PC-3 (cell line): ENCODE data around the gene NHSL1. TPM values are rescaled to one million over a fixed set of nuclear protein-coding genes. Genes with fewer than 3 reads are reported as not detected.
A peak's percentile ranks its signal among the peaks of the same experiment; 100 is the strongest.

Source experiments
- ATAC-seq: fragments of 200-7000 bp; cut with Tn5 transposase; 2 replicates; pipeline ENCODE4 v1.9.1; 2020; ENCODE audit warnings: mild to moderate bottlenecking, moderate library complexity
- Bru-seq: library from RNA; stranded (reverse); fragments of 400-500 nt; gene quantifications from one replicate; lab custom pipeline; 2021; lab: Mats Ljungman, UMichigan
- BruChase-seq, 2 experiments: library from RNA; stranded (reverse); fragments of 400-500 nt; gene quantifications; one replicate each; lab custom pipeline; 2021; lab: Mats Ljungman, UMichigan
- BruUV-seq: library from RNA; stranded (reverse); fragments of 400-500 nt; replicated peaks from 2 replicates; lab custom pipeline; 2021; lab: Mats Ljungman, UMichigan
- CTCF ChIA-PET: fragments of 300-600 bp; sonication (Branson Sonifier 250); formaldehyde crosslinking; loops from one replicate; lab custom pipeline; 2022; ENCODE audit warnings: antibody characterized with exemption; lab: Charles Lee
- POLR2A ChIA-PET: fragments of 300-600 bp; sonication (Branson Sonifier 250); formaldehyde crosslinking; loops from one replicate; lab custom pipeline; 2022; ENCODE audit warnings: antibody characterized with exemption; ENCODE audit not compliant: unreplicated experiment; lab: Charles Lee
- DNase-seq: peaks from one replicate; pipeline ENCODE4 v3.0.0-alpha.2; 2015
- H2AFZ ChIP-seq: fragments of 300-600 bp; sonication (generic); 2 replicates; pipeline ENCODE4 v1.6.0; 2016; ENCODE audit warnings: antibody characterized with exemption, low read length
- H3F3A ChIP-seq: fragments of 300-600 bp; sonication (generic); one replicate; pipeline ENCODE4 v1.6.0; 2017; ENCODE audit warnings: antibody characterized with exemption, low read length, control low read depth, mild to moderate bottlenecking; ENCODE audit not compliant: unreplicated experiment
- H3K27ac ChIP-seq: fragments of 300-600 bp; sonication (generic); 2 replicates; pipeline ENCODE4 v1.5.1; 2016; ENCODE audit warnings: mild to moderate bottlenecking, low read length
- H3K27me3 ChIP-seq: fragments of 300-600 bp; sonication (generic); 2 replicates; pipeline ENCODE4 v1.6.1; 2016; ENCODE audit warnings: low read length, mixed read lengths
- H3K36me3 ChIP-seq: fragments of 300-600 bp; sonication (generic); 2 replicates; pipeline ENCODE4 v1.6.1; 2016; ENCODE audit warnings: low read depth, mixed run types, low read length, mixed read lengths
- H3K4me1 ChIP-seq: fragments of 300-600 bp; sonication (generic); 2 replicates; pipeline ENCODE4 v1.5.1; 2016; ENCODE audit warnings: low read length; ENCODE audit not compliant: insufficient read depth
- H3K4me2 ChIP-seq: fragments of 300-600 bp; sonication (generic); 2 replicates; pipeline ENCODE4 v1.6.0; 2016; ENCODE audit warnings: low read length
- H3K4me3 ChIP-seq: fragments of 300-600 bp; sonication (generic); 2 replicates; pipeline ENCODE4 v1.5.1; 2016; ENCODE audit warnings: mild to moderate bottlenecking, low read length, mixed read lengths
- H3K79me2 ChIP-seq: fragments of 300-600 bp; sonication (generic); 2 replicates; pipeline ENCODE4 v1.6.1; 2017; ENCODE audit warnings: low read length, mixed read lengths
- H3K9ac ChIP-seq: fragments of 300-600 bp; sonication (generic); 2 replicates; pipeline ENCODE4 v1.6.0; 2016; ENCODE audit warnings: mild to moderate bottlenecking, low read length
- H3K9me2 ChIP-seq: fragments of 300-600 bp; sonication (generic); replicated peaks from 2 replicates; pipeline ENCODE4 v1.6.1; 2016; ENCODE audit warnings: mixed run types, low read length, mixed read lengths
- H3K9me3 ChIP-seq: fragments of 300-600 bp; sonication (generic); 2 replicates; pipeline ENCODE4 v1.6.1; 2016; ENCODE audit warnings: low read length, mixed read lengths
- H4K20me1 ChIP-seq: fragments of 300-600 bp; sonication (generic); 2 replicates; pipeline ENCODE4 v1.6.1; 2016; ENCODE audit warnings: low read length, mixed read lengths
- CTCF ChIP-seq: fragments of 300-600 bp; sonication (generic); conservative IDR thresholded peaks from 2 replicates; pipeline ENCODE4 v1.5.1; 2017; ENCODE audit warnings: antibody characterized with exemption, low read depth, mild to moderate bottlenecking, low read length
- EZH2 ChIP-seq: fragments of 300-600 bp; sonication (generic); IDR thresholded peaks from one replicate; pipeline ENCODE4 v1.6.1; 2017; ENCODE audit warnings: antibody characterized with exemption, mild to moderate bottlenecking, low read length; ENCODE audit not compliant: unreplicated experiment
- EZH2phosphoT487 ChIP-seq: fragments of 300-600 bp; sonication (generic); IDR thresholded peaks from 2 replicates; pipeline ENCODE4 v1.6.1; 2018; ENCODE audit warnings: mild to moderate bottlenecking, antibody characterized with exemption, low read length, borderline replicate concordance
- intact Hi-C: fragments of 100-400 bp; cut with micrococcal nuclease; formaldehyde crosslinking; loops from 2 replicates; pipeline ENCODE4 v1.9.0; 2023
- long read RNA-seq: library from polyadenylated mRNA; unstranded; transcript quantifications from one replicate; pipeline ENCODE4 v2.0.0, GENCODE V29; 2021; ENCODE audit not compliant: unreplicated experiment
- total RNA-seq: library from RNA; depleted of rRNA; stranded (reverse); fragments of >200 nt; gene quantifications from 2 replicates; pipeline ENCODE4 v1.2.3, GENCODE V29; 2014; rRNA removed

The NHSL1 gene
- total RNA-seq (4.8 and 6.1 TPM in 2 replicates), Bru-seq, nascent RNA (percentile 58 among the genes with signal in this experiment), BruChase-seq, experiment 1, labeled RNA remaining after a 6-hour chase (percentile 53 among the genes with signal in this experiment), BruChase-seq, experiment 2, labeled RNA remaining after a 2-hour chase (percentile 53 among the genes with signal in this experiment)
- long read RNA-seq, partial matches to known transcripts = 7 of 12 reads
- long read RNA-seq, other reads (novel, unspliced or antisense) = 2 of 12 reads

GRCh38 chr6:138499303-138500018 lies at the start of gene NHSL1:
Gene NHSL1, minus strand, starts transcription at chr6:138499494. Its CDS starts 204 bp downstream, at chr6:138499290.
- ChIA-PET POLR2A (no interaction called here), CTCF (no interaction called here)
- no peaks in the 10 kb centered on the region for H3K36me3 ChIP-seq
- H3K4me3 ChIP-seq = no peak within 1 kb of the TSS
- ATAC-seq (no peak), DNase-seq (no peak)
- intact Hi-C loops = no loop called here
- H3K4me1 ChIP-seq = no peaks in the 10 kb centered on the region
- H3F3A ChIP-seq = no peaks in the 10 kb centered on the region
- BruUV-seq = no TSS peak
- H3K79me2 ChIP-seq = no peaks in the 10 kb centered on the region
- no peaks in the 10 kb centered on the region for H3K9me3 ChIP-seq
- H3K9ac ChIP-seq = no peak within 1 kb of the TSS
- H3K27ac ChIP-seq = no peak within 1 kb of the TSS
- H3K27me3 ChIP-seq = no peaks in the 10 kb centered on the region
- TF ChIP-seq EZH2phosphoT487 (no peak), CTCF (no peak), EZH2 (no peak)
- no peaks in the 10 kb centered on the region for H4K20me1 ChIP-seq
- H3K4me2 ChIP-seq = no peak within 1 kb of the TSS
- no peaks in the 10 kb centered on the region for H3K9me2 ChIP-seq
- H2AFZ ChIP-seq = no peak within 1 kb of the TSS

- Histone ChIP-seq H3K27ac (no peak overlapping the region), H4K20me1 (no peaks in the 10 kb centered on the region), H3K79me2 (no peaks in the 10 kb centered on the region), H3K9me2 (no peaks in the 10 kb centered on the region), H3K27me3 (no peaks in the 10 kb centered on the region), H3K4me3 (no peak overlapping the region), H2AFZ (no peak overlapping the region), H3K4me2 (no peak overlapping the region), H3K4me1 (peaks cover 1% of the 10 kb centered on the region; the same call in 1 of the 2 replicates), H3F3A (no peaks in the 10 kb centered on the region), H3K36me3 (no peaks in the 10 kb centered on the region), H3K9me3 (no peaks in the 10 kb centered on the region), H3K9ac (no peak overlapping the region)
- DNase-seq (peak; percentile 13), ATAC-seq (peak; percentile 67)
- POLR2A ChIA-PET = no interaction called here
- intact Hi-C loops = no loop called here
- TF ChIP-seq CTCF (no peak), EZH2phosphoT487 (no peak), EZH2 (no peak)
- BruUV-seq = no TSS peak
- CTCF ChIA-PET = no interaction called here
Measured at GRCh38 chr6:138546733-138547185, 47.5 kb upstream of the NHSL1 start.
